Measurements from ENCODE around the gene CNGA2.

The CNGA2 gene

DNA sequence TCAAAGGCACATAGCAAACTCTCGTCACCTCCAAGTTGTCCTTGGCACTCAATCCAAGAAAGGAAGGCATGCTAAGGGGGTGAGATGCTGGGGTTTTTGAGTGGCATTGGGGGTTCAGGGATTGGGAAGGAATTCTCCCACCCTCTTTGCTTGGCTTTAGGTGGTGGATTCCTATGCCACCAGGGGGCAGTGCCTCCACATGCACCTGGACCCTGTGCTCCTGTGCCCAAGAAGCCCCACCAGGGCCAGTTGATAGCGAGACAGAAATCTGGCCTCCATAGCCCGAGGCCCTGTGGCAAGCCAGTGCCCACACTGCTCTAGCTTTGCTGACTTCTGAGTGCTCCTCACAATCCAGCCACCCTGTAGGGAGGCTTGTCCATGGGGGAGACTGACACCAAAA, 20.7 kb upstream of the CNGA2 start:
- no peak overlapping the region for H3K27ac ChIP-seq (ENCODE audit: low read length)
- no peaks in the 10 kb centered on the region for H3K27me3 ChIP-seq (ENCODE audit: control insufficient read depth, insufficient read depth, low read length)
- no peaks in the 10 kb centered on the region for H3K4me1 ChIP-seq (ENCODE audit: control insufficient read depth, low read depth, low read length)
- peaks cover 13% of the 10 kb centered on the region for H3K9me3 ChIP-seq (ENCODE audit: control insufficient read depth, low read depth, low read length)
- H3K4me3 ChIP-seq (ENCODE audit: low read length): no peak overlapping the region
- H3K36me3 ChIP-seq (ENCODE audit: control insufficient read depth, low read depth, low read length): no peaks in the 10 kb centered on the region
- H3K9ac ChIP-seq (ENCODE audit: low read length): no peak overlapping the region

DNA sequence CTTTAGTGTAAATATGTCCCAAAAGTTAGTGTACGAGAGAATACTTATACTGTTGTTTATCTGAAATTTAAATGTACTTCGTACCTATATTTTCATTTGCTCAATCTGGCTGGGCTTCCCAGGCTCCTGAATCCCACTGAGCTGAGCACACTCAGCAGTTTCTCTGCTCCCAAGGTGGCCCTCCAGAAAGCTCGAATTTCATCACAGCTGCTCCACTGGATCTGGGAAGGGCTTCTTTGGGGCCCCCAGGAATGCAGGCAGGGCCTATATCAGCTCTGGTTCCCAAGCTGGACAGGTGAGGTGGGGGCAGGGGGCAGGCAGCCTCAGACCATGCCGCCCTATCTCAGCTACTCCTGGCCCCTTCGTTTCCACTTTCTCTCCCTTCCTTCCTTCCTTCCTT, 20.2 kb upstream of the CNGA2 start:
- H3K4me1 ChIP-seq (ENCODE audit: control insufficient read depth, low read depth, low read length): no peaks in the 10 kb centered on the region
- H3K27ac ChIP-seq (ENCODE audit: low read length): no peak overlapping the region
- H3K4me3 ChIP-seq (ENCODE audit: low read length): no peak overlapping the region
- H3K27me3 ChIP-seq (ENCODE audit: control insufficient read depth, insufficient read depth, low read length): no peaks in the 10 kb centered on the region
- no peak overlapping the region for H3K9ac ChIP-seq (ENCODE audit: low read length)
- peaks cover 13% of the 10 kb centered on the region for H3K9me3 ChIP-seq (ENCODE audit: control insufficient read depth, low read depth, low read length)
- H3K36me3 ChIP-seq (ENCODE audit: control insufficient read depth, low read depth, low read length): no peaks in the 10 kb centered on the region

DNA sequence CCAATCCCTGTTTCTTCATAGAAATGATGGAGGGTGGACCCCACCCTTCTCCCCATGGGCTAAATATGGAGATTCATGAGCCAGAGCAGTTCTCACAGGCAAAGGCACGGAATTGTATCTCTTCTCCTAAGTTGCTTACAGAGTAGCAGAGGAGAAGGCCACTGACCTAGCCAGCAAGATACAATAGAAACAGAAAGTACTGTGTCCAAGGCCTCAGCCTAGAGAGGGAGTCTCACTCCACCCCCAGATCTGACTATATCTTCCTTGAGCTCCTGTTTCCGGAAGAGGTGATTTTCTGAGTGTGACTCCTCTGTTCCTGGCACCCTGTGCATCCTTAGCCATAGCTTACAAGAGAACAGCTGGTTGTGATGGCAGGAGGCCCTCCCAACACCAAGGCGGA, 18.8 kb upstream of the CNGA2 start, which contains the start of gene FATE1:
TSS of gene FATE1 (plus strand) at position 284 of the 400 bp plus-strand sequence. CDS start at position 369, 85 bp downstream.
- peaks cover 17% of the 10 kb centered on the region for H3K9me3 ChIP-seq (ENCODE audit: control insufficient read depth, low read depth, low read length)
- H3K27ac ChIP-seq (ENCODE audit: low read length): no peak within 1 kb of the TSS
- H3K27me3 ChIP-seq (ENCODE audit: control insufficient read depth, insufficient read depth, low read length): no peaks in the 10 kb centered on the region
- no peak within 1 kb of the TSS for H3K9ac ChIP-seq (ENCODE audit: low read length)
- no peak within 1 kb of the TSS for H3K4me3 ChIP-seq (ENCODE audit: low read length)
- H3K36me3 ChIP-seq (ENCODE audit: control insufficient read depth, low read depth, low read length): no peaks in the 10 kb centered on the region
- no peaks in the 10 kb centered on the region for H3K4me1 ChIP-seq (ENCODE audit: control insufficient read depth, low read depth, low read length)

DNA sequence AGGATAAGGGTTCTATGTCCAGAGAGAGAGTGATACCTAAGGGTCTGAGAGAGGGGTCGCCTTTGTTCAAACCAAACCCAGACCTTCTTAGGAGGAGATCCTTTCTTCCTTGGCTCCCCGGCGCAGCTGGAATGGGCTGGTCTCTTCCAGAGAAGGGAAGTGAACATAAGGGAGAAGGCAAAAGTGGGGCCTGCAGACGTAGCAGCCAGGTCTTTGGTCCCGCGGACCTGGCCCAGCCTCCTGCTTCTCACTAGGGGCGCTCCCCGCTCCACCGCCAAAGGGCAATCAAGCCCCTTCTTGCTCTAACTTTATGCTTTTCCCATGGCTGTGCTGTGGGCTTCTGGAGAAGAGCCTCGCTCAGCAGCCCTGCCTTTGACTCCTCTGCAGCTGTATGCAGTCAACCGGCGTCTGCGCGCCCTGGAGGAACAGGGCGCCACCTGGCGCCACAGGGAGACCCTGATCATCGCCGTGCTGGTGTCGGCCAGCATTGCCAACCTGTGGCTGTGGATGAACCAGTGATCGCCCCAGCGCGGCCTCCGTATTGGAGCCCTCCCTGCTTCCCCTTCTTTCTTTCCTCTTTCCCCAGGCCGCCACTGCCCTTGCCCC, 12.2 kb upstream of the CNGA2 start:
- Histone ChIP-seq H3K27ac (ENCODE audit: low read length) (no peak overlapping the region), H3K9me3 (ENCODE audit: control insufficient read depth, low read depth, low read length) (peaks cover 8% of the 10 kb centered on the region), H3K27me3 (ENCODE audit: control insufficient read depth, insufficient read depth, low read length) (no peaks in the 10 kb centered on the region), H3K36me3 (ENCODE audit: control insufficient read depth, low read depth, low read length) (no peaks in the 10 kb centered on the region), H3K4me1 (ENCODE audit: control insufficient read depth, low read depth, low read length) (no peaks in the 10 kb centered on the region), H3K4me3 (ENCODE audit: low read length) (no peak overlapping the region), H3K9ac (ENCODE audit: low read length) (no peak overlapping the region)

DNA sequence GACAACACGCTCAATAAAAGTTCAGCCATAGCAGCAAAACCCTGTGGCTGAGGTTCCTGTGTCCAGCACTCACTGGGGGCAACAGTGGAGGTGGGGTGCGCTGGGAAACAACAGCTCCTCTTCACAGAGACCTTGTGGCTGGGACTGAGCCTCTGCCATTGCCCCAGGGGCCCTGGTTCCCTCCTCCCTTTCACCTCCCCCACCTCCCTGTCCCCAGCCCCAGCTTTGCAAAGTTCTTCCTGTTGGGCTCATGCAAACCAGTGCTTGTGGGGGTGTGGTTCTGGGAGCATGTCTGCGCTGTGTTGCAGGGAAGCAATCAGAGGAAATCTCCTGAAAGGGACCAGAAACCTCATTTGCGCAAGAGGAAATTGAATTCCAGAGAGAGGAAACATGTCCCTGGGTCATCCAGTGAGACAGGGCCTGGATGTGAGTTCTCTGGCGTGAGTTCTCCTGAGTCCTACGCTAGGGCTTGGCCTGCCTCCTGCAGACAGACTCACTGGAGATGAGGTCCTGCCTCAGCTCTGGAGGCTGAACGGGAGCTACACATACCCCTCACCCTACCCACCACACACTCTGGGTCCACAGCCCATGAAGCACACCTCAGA, 11.3 kb upstream of the CNGA2 start:
- no peak overlapping the region for H3K4me3 ChIP-seq (ENCODE audit: low read length)
- H3K4me1 ChIP-seq (ENCODE audit: control insufficient read depth, low read depth, low read length): no peaks in the 10 kb centered on the region
- H3K9ac ChIP-seq (ENCODE audit: low read length): no peak overlapping the region
- no peaks in the 10 kb centered on the region for H3K36me3 ChIP-seq (ENCODE audit: control insufficient read depth, low read depth, low read length)
- H3K9me3 ChIP-seq (ENCODE audit: control insufficient read depth, low read depth, low read length): peaks cover 8% of the 10 kb centered on the region
- no peaks in the 10 kb centered on the region for H3K27me3 ChIP-seq (ENCODE audit: control insufficient read depth, insufficient read depth, low read length)
- no peak overlapping the region for H3K27ac ChIP-seq (ENCODE audit: low read length)

DNA sequence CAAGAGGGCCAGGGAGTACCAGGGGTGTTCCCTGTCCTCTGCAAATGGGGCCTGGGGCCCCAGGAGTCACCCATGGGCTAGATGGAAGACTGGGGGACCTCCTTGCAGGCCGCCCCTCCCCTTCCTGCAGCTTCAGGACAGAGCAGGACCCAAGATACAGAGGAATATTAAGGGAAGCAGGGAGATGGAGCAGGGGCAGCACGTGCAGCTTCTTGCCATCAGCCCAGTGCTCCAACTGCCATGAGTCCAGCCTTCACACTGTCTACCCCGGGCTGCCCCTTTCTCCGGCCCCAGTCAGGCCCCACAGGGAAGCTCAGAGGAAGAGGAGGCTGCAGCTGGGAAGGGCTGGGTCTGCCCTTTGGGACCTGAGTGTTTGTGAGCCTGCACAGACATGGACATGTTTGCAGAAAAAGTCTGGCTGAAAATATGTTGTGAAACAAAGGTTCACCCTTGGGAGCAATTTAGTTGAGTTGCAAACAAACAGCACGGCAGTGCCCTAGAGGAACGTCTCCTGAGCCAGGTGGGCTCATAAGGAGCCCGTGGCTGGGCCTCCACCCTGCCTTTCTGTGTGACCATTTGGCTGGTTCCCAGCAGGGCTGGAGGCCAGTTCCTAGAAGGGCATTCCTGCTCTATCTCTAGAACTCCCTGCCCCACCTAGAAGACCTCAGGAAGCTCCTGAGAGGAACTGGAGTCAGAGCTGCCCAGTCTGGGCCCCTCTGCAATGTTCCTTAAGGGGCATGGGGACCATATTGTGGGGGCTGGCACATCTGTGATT, 9.8 kb upstream of the CNGA2 start:
- Histone ChIP-seq H3K36me3 (ENCODE audit: control insufficient read depth, low read depth, low read length) (no peaks in the 10 kb centered on the region), H3K27me3 (ENCODE audit: control insufficient read depth, insufficient read depth, low read length) (no peaks in the 10 kb centered on the region), H3K4me3 (ENCODE audit: low read length) (no peak overlapping the region), H3K4me1 (ENCODE audit: control insufficient read depth, low read depth, low read length) (no peaks in the 10 kb centered on the region), H3K9ac (ENCODE audit: low read length) (no peak overlapping the region), H3K27ac (ENCODE audit: low read length) (no peak overlapping the region), H3K9me3 (ENCODE audit: control insufficient read depth, low read depth, low read length) (peaks cover 8% of the 10 kb centered on the region)

DNA sequence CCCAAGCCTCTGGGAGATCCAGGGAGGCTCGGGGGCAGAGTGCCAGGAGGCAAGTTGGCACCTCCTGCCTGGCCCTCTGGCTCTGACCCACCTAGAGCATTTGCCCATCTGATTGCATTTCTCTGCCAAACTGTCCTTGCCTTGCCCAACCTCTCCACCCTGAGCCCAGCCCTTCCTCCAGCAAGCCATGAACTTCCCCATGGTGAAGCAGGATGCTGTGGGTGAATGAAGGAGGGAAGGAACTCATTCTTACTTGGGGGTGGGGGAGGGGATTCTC, 9.3 kb upstream of the CNGA2 start:
- no peaks in the 10 kb centered on the region for H3K36me3 ChIP-seq (ENCODE audit: control insufficient read depth, low read depth, low read length)
- H3K27ac ChIP-seq (ENCODE audit: low read length): no peak overlapping the region
- peaks cover 8% of the 10 kb centered on the region for H3K9me3 ChIP-seq (ENCODE audit: control insufficient read depth, low read depth, low read length)
- no peak overlapping the region for H3K9ac ChIP-seq (ENCODE audit: low read length)
- H3K4me1 ChIP-seq (ENCODE audit: control insufficient read depth, low read depth, low read length): no peaks in the 10 kb centered on the region
- H3K4me3 ChIP-seq (ENCODE audit: low read length): no peak overlapping the region
- H3K27me3 ChIP-seq (ENCODE audit: control insufficient read depth, insufficient read depth, low read length): no peaks in the 10 kb centered on the region

DNA sequence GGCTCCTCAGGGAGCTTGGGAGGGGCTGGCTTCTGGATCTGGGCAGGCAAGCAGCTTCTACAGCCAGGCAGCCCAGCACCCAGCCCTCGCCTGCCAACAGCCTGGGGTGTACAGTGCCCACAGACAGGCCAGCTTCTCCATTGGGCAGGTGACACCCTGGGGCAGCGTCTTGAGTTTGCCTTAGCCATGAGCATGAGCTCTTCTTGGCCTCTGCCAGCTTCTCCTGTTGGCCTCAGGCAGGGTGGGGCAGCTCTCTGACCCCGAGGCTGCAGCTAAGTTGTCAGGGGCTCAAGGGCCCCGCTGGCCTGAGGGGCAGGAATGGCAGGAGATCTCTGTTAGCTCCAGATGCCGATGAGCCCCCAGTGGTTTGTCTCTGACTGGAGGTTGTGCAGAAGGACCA, 7.8 kb upstream of the CNGA2 start:
- H3K9me3 ChIP-seq (ENCODE audit: control insufficient read depth, low read depth, low read length): peaks cover 4% of the 10 kb centered on the region
- no peaks in the 10 kb centered on the region for H3K36me3 ChIP-seq (ENCODE audit: control insufficient read depth, low read depth, low read length)
- no peak overlapping the region for H3K9ac ChIP-seq (ENCODE audit: low read length)
- H3K4me3 ChIP-seq (ENCODE audit: low read length): no peak overlapping the region
- H3K27me3 ChIP-seq (ENCODE audit: control insufficient read depth, insufficient read depth, low read length): no peaks in the 10 kb centered on the region
- H3K4me1 ChIP-seq (ENCODE audit: control insufficient read depth, low read depth, low read length): no peaks in the 10 kb centered on the region
- H3K27ac ChIP-seq (ENCODE audit: low read length): no peak overlapping the region

DNA sequence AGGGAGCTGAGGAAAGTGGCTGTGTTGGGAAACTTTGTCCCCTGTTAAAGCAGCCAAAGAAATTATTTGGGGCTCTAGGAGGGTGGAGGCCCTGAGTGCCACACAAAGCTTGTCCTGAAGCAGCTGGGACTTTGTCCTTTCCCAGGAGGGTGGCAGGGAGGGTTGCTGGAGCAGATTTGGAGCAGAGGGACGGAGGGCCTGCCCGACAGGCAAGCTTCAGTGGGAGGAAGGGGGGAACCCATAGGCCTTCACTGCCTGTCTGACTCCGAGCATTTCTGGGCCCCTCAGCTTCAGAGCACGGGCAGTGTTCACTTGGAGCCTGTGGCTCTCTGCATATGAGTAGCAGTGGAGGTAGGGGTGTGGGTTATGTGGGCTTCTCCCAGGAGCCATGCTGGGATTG, 7.2 kb upstream of the CNGA2 start:
- Histone ChIP-seq H3K9me3 (ENCODE audit: control insufficient read depth, low read depth, low read length) (peaks cover 4% of the 10 kb centered on the region), H3K27me3 (ENCODE audit: control insufficient read depth, insufficient read depth, low read length) (no peaks in the 10 kb centered on the region), H3K9ac (ENCODE audit: low read length) (no peak overlapping the region), H3K27ac (ENCODE audit: low read length) (no peak overlapping the region), H3K4me3 (ENCODE audit: low read length) (no peak overlapping the region), H3K36me3 (ENCODE audit: control insufficient read depth, low read depth, low read length) (no peaks in the 10 kb centered on the region), H3K4me1 (ENCODE audit: control insufficient read depth, low read depth, low read length) (no peaks in the 10 kb centered on the region)

DNA sequence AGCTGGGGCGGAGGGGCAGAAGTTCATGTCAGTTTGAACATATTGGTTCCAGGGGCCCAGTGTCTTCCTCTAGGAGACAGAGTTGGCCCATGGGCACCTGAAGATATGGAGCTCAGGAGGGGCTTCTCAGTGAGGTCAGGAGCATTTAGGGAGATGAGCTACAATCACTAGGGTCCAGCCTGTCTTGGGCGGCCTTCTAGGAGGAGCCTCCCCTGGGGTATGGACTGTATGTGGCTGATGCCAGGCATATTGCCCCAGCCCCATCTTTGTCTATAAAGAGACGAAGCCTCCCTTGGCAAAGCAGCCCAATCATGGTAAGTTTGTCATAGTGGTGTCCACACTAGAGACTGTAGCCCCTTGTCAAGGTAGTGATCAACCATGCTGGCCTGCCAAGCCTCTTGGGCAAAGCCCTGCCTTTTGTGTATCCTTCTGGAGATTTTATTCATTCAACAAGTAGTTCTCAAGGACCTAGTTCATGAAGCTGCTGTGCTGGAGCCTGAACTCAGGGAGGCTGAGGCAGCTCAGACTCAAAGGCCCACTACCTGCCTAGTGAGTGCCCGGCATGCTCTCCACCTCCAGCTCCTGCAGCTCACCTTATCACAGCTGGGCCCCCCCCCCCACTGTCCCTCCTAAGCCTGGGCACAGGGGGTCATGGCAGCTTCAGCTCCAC, 5.4 kb upstream of the CNGA2 start:
- Histone ChIP-seq H3K36me3 (ENCODE audit: control insufficient read depth, low read depth, low read length) (no peaks in the 10 kb centered on the region), H3K9ac (ENCODE audit: low read length) (no peak overlapping the region), H3K27me3 (ENCODE audit: control insufficient read depth, insufficient read depth, low read length) (no peaks in the 10 kb centered on the region), H3K4me3 (ENCODE audit: low read length) (no peak overlapping the region), H3K9me3 (ENCODE audit: control insufficient read depth, low read depth, low read length) (no peaks in the 10 kb centered on the region), H3K4me1 (ENCODE audit: control insufficient read depth, low read depth, low read length) (no peaks in the 10 kb centered on the region), H3K27ac (ENCODE audit: low read length) (no peak overlapping the region)

DNA sequence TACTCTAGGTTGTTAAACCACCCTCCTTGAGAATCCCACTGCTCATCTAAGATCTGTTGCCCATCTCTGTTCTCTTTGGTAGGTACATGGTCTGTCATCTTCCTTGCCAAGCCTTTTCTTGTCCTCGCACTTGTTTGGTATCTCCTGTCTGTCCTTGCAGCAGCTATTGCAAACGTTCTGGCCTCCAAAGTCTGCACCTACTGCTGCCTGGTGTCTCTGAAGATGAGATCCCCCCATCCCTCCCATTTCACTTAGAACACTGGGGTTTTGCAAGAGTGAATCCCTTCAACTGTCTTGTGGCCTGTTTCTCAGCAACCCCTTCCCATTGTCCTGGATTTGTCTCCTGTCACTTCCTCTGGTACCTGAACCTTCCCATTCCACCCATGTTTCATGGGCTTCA, 673 bp downstream of the CNGA2 start:
- Histone ChIP-seq H3K27ac (ENCODE audit: low read length) (no peak overlapping the region), H3K4me3 (ENCODE audit: low read length) (no peak overlapping the region), H3K4me1 (ENCODE audit: control insufficient read depth, low read depth, low read length) (no peaks in the 10 kb centered on the region), H3K27me3 (ENCODE audit: control insufficient read depth, insufficient read depth, low read length) (no peaks in the 10 kb centered on the region), H3K9me3 (ENCODE audit: control insufficient read depth, low read depth, low read length) (peaks cover 3% of the 10 kb centered on the region), H3K9ac (ENCODE audit: low read length) (no peak overlapping the region), H3K36me3 (ENCODE audit: control insufficient read depth, low read depth, low read length) (no peaks in the 10 kb centered on the region)

Data from iPS-18a (cell line).